K562 (cell line): ENCODE data around the gene MYBPC3. TPM values are rescaled to one million over a fixed set of nuclear protein-coding genes. Genes with fewer than 3 reads are reported as not detected.

Experiments
- CHD1 ChIP-seq: fragments of 200-600 bp; sonication (generic); IDR thresholded peaks from one replicate; pipeline ENCODE4 v1.6.1; 2012; ENCODE audit warnings: mild to moderate bottlenecking, moderate library complexity, low read length, inconsistent platforms
- CSDE1 ChIP-seq, 2 experiments: fragments of 450-650 bp; IDR thresholded peaks; 2 replicates each; pipeline ENCODE4 v1.6.1; 2016; ENCODE audit warnings: mild to moderate bottlenecking in 1 of 2
- ETS1 ChIP-seq: conservative IDR thresholded peaks from 2 replicates; pipeline ENCODE4 v1.6.1; 2011; ENCODE audit warnings: low read depth, mild to moderate bottlenecking, low read length; ENCODE audit not compliant: control insufficient read depth
- KDM1A ChIP-seq, 2 experiments: fragments of 450-650 bp; IDR thresholded peaks; 2 replicates each; pipeline ENCODE4 v1.6.1; 2016; ENCODE audit warnings: mild to moderate bottlenecking in 2 of 2
- NFIC ChIP-seq: fragments of 450-650 bp; IDR thresholded peaks from 2 replicates; pipeline ENCODE4 v1.6.1; 2017; ENCODE audit warnings: mild to moderate bottlenecking, inconsistent platforms
- NFRKB ChIP-seq: fragments of 450-650 bp; IDR thresholded peaks from 2 replicates; pipeline ENCODE4 v1.6.1; 2016; ENCODE audit warnings: low read depth
- PHTF2 ChIP-seq: fragments of 250-450 bp; sonication (Bioruptor Pico); IDR thresholded peaks from 2 replicates; pipeline ENCODE4 v1.5.0; 2021; ENCODE audit warnings: mild to moderate bottlenecking
- RCOR1 ChIP-seq, 2 experiments: IDR thresholded peaks; 2 replicates each; pipeline ENCODE4 v1.6.1; 2012; ENCODE audit warnings: low read depth in 2 of 2, low read length in 2 of 2, borderline replicate concordance in 1 of 2, improper control_type of control experiment in 1 of 2
- STAT6 ChIP-seq: sonication (generic); formaldehyde crosslinking; IDR thresholded peaks from 2 replicates; pipeline ENCODE4 v1.8.1; 2023; ENCODE audit warnings: mild to moderate bottlenecking, missing genetic modification reagents
- TBP ChIP-seq: optimal IDR thresholded peaks from 2 replicates; pipeline ENCODE3; 2011; ENCODE audit warnings: low read depth, low read length, improper control_type of control experiment
- ZBTB43 ChIP-seq: sonication (generic); formaldehyde crosslinking; IDR thresholded peaks from 2 replicates; pipeline ENCODE4 v1.8.0; 2023; ENCODE audit warnings: mild to moderate bottlenecking, missing genetic modification reagents
- ZBTB49 ChIP-seq: sonication (generic); formaldehyde crosslinking; IDR thresholded peaks from 2 replicates; pipeline ENCODE4 v1.8.0; 2022; ENCODE audit warnings: missing genetic modification reagents, mild to moderate bottlenecking, borderline replicate concordance
- ZBTB7A ChIP-seq: IDR thresholded peaks from 2 replicates; pipeline ENCODE4 v1.6.1; 2011; ENCODE audit warnings: low read depth, mild to moderate bottlenecking, low read length, moderate library complexity, borderline replicate concordance; ENCODE audit not compliant: control insufficient read depth
- ZNF224 ChIP-seq: sonication (generic); formaldehyde crosslinking; IDR thresholded peaks from 2 replicates; pipeline ENCODE4 v1.8.0; 2022; ENCODE audit warnings: mild to moderate bottlenecking, missing genetic modification reagents
- ZNF830 ChIP-seq: fragments of 250-450 bp; sonication (Bioruptor Pico); IDR thresholded peaks from 2 replicates; pipeline ENCODE4 v1.5.0; 2021; ENCODE audit warnings: mild to moderate bottlenecking
- polyA plus RNA-seq, 8 experiments: library from polyadenylated mRNA; depleted of rRNA in 4 of 8; stranded (reverse) in 5 of 8; unstranded in 3 of 8; fragments of >200 nt; fragmentation: Nextera tagmentation in 2 of 8; fragmentation: Illumina TruSeq in 1 of 8; extraction: Ambion mirVana in 2 of 8; extraction: Trizol in 1 of 8; gene quantifications; 2 replicates each; pipeline versions ENCODE4 v1.2.1 to v1.2.3, GENCODE V29; 2011 to 2014; ENCODE audit warnings: inconsistent platforms in 1 of 8, missing spikeins in 1 of 8
- total RNA-seq, 7 experiments: library from RNA; depleted of rRNA in 6 of 7; stranded (reverse); fragments of >200 nt in 6 of 7; fragmentation: Illumina TruSeq in 2 of 7; extraction: Trizol in 2 of 7; gene quantifications; 2 replicates each; pipeline versions ENCODE4 v1.2.1 to v1.2.3, GENCODE V29; 2011 to 2021; ENCODE audit warnings: low replicate concordance in 1 of 7

MYBPC3 gene
- total and polyA plus RNA-seq, 9 of the 15 experiments (the other 6 are each of a cell fraction or from before 2014, with no cell fraction given): 0.01 TPM; not detected in 8

- TF ChIP-seq CSDE1 (IDR thresholded peaks at IDR 0.05): no peak
- TF ChIP-seq ZNF224: 0 out of 2 replicates have a peak, but pooled peaks have one; percentile 58
- 0 out of 2 replicates have a peak, but pooled peaks have one; percentile 59 for TF ChIP-seq ZBTB43 (CRISPR knock-in tag)
- 0 out of 2 replicates have a peak, but pooled peaks have one; percentile 6 for TF ChIP-seq ZBTB7A
- peak; percentile 24 for TF ChIP-seq CHD1
- TF ChIP-seq ETS1: no peak
- TF ChIP-seq PHTF2: no peak
- TF ChIP-seq STAT6 (CRISPR knock-in tag): no peak
- TF ChIP-seq KDM1A (IDR thresholded peaks at IDR 0.05): peak; percentile 32 to 69; a peak in 3 of 4 replicates
- TF ChIP-seq ZBTB49 (CRISPR knock-in tag): 0 out of 2 replicates have a peak, but pooled peaks have one; percentile 74
- TF ChIP-seq NFRKB: peak; percentile 60
- peak in 1 of 2 experiments; percentile 35; a peak in 1 of 4 replicates for TF ChIP-seq RCOR1 (IDR thresholded peaks at IDR 0.05; ENCODE audit: borderline replicate concordance in 1 of 2, low read depth in 2 of 2, low read length in 2 of 2)
- TF ChIP-seq NFIC: peak; percentile 94
- TF ChIP-seq ZNF830: no peak
- TF ChIP-seq TBP: peak; percentile 26
These were observed 25.1 kb upstream of the MYBPC3 start (continued) for GRCh38 chr11:47377571-47378009.
